GM19324 (cell line): ENCODE data around the gene MYO7A.

Experiments
- ATAC-seq: cut with Tn5 transposase; IDR thresholded peaks from one replicate; pipeline ENCODE4 v1.9.1; 2021; ENCODE audit warnings: mild to moderate bottlenecking, moderate library complexity; ENCODE audit not compliant: unreplicated experiment, low FRiP score

MYO7A gene

GRCh38 chr11:77158041-77158695 lies 30.1 kb downstream of the MYO7A start:
- ATAC-seq = no peak

GRCh38 chr11:77159219-77159936 lies 31.3 kb downstream of the MYO7A start:
- no peak for ATAC-seq

GRCh38 chr11:77159937-77160495 lies 32.0 kb downstream of the MYO7A start:
- ATAC-seq = no peak

GRCh38 chr11:77163271-77163670 lies 35.2 kb downstream of the MYO7A start:
- no peak for ATAC-seq

- no peak for ATAC-seq
Measured at GRCh38 chr11:77165066-77165465, 37.0 kb downstream of the MYO7A start.

GRCh38 chr11:77166021-77166420 lies 38.0 kb downstream of the MYO7A start:
- ATAC-seq = no peak

GRCh38 chr11:77167111-77167626 lies 39.1 kb downstream of the MYO7A start:
- no peak for ATAC-seq

- no peak for ATAC-seq
Measured at GRCh38 chr11:77167791-77168190, 39.7 kb downstream of the MYO7A start.

GRCh38 chr11:77170107-77170506 lies 42.1 kb downstream of the MYO7A start:
- no peak for ATAC-seq

- ATAC-seq = no peak
Measured at GRCh38 chr11:77171254-77171653, 43.2 kb downstream of the MYO7A start.

GRCh38 chr11:77171885-77172665 lies 44.0 kb downstream of the MYO7A start:
- ATAC-seq = no peak

- ATAC-seq = no peak
Measured at GRCh38 chr11:77172666-77172982, 44.6 kb downstream of the MYO7A start.

GRCh38 chr11:77173494-77173893 lies 45.4 kb downstream of the MYO7A start:
- no peak for ATAC-seq

GRCh38 chr11:77174559-77174958 lies 46.5 kb downstream of the MYO7A start:
- no peak for ATAC-seq

GRCh38 chr11:77175021-77175842 lies 47.2 kb downstream of the MYO7A start:
- ATAC-seq = no peak

GRCh38 chr11:77175869-77176539 lies 48.0 kb downstream of the MYO7A start:
- ATAC-seq = no peak

- no peak for ATAC-seq
Measured at GRCh38 chr11:77176996-77177395, 49.0 kb downstream of the MYO7A start.

- ATAC-seq = no peak
Measured at GRCh38 chr11:77178150-77178549, 50.1 kb downstream of the MYO7A start.

- no peak for ATAC-seq
Measured at GRCh38 chr11:77179048-77179447, 51.0 kb downstream of the MYO7A start.

- ATAC-seq = no peak
Measured at GRCh38 chr11:77179681-77180080, 51.6 kb downstream of the MYO7A start.
